Peyer's patch (tissue), 4 donors: ENCODE measurements around the gene TTC28.

Source experiments
- POLR2A ChIP-seq, 2 donors: fragments of 450-650 bp; IDR thresholded peaks; one replicate each; pipeline ENCODE4 v1.5.1; 2017; ENCODE audit warnings: antibody characterized with exemption in 2 of 2, mild to moderate bottlenecking in 2 of 2, moderate library complexity in 2 of 2
- TF ChIP-seq, protein P1 (sequence below), 6 experiments: fragments of 450-650 bp in 4 of 6; fragments of 200-600 bp in 2 of 6; sonication (generic) in 1 of 6; IDR thresholded peaks; one replicate each; pipeline ENCODE4 v1.5.1; 2017 to 2019; ENCODE audit warnings: antibody characterized with exemption in 6 of 6, mild to moderate bottlenecking in 3 of 6, moderate library complexity in 1 of 6

DNA sequence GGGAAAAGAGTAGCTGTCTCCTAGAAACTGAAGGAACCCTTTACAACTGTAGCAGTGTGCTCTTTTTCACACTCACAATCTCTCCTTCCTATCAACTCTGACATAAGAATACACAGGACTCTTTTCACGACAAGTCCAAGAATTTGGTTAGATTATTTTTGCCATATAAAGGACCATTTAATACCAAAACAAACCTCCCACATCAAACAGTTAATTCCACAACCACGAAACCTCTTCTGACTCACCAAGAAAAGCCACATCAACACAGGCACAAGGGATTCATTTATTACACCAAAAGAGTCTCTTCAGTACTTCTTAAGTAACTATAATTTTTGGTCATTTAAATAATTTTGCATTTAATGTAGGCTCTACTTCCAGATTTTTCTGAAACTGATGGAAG, 538.0 kb downstream of the TTC28 start:
- TF ChIP-seq POLR2A (IDR thresholded peaks at IDR 0.05): no peak
- TF ChIP-seq, protein P1, sequence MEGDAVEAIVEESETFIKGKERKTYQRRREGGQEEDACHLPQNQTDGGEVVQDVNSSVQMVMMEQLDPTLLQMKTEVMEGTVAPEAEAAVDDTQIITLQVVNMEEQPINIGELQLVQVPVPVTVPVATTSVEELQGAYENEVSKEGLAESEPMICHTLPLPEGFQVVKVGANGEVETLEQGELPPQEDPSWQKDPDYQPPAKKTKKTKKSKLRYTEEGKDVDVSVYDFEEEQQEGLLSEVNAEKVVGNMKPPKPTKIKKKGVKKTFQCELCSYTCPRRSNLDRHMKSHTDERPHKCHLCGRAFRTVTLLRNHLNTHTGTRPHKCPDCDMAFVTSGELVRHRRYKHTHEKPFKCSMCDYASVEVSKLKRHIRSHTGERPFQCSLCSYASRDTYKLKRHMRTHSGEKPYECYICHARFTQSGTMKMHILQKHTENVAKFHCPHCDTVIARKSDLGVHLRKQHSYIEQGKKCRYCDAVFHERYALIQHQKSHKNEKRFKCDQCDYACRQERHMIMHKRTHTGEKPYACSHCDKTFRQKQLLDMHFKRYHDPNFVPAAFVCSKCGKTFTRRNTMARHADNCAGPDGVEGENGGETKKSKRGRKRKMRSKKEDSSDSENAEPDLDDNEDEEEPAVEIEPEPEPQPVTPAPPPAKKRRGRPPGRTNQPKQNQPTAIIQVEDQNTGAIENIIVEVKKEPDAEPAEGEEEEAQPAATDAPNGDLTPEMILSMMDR (IDR thresholded peaks at IDR 0.05): no peak
